Nephron progenitor cell (in vitro differentiated cells): ENCODE measurements around the gene SNRK.

Experiments used
- DNase-seq: peaks from one replicate; pipeline ENCODE4 v3.0.0; 2021
- H3K27ac Mint-ChIP-seq: 2 replicates; pipeline ENCODE4 v1.8.0; 2021; ENCODE audit warnings: mild to moderate bottlenecking, moderate library complexity, mixed read lengths
- H3K27me3 Mint-ChIP-seq: 2 replicates; pipeline ENCODE4 v1.8.0; 2021; ENCODE audit warnings: mild to moderate bottlenecking, low read depth, mixed read lengths; ENCODE audit not compliant: poor library complexity
- H3K36me3 Mint-ChIP-seq: 2 replicates; pipeline ENCODE4 v1.8.0; 2021; ENCODE audit warnings: low read depth, mixed read lengths
- H3K4me1 Mint-ChIP-seq: 2 replicates; pipeline ENCODE4 v1.8.0; 2021; ENCODE audit warnings: mixed read lengths
- H3K4me3 Mint-ChIP-seq: 2 replicates; pipeline ENCODE4 v1.8.0; 2021; ENCODE audit warnings: mild to moderate bottlenecking, moderate library complexity, mixed read lengths
- H3K9me3 Mint-ChIP-seq: 2 replicates; pipeline ENCODE4 v1.8.0; 2021; ENCODE audit warnings: mild to moderate bottlenecking, moderate library complexity, mixed read lengths
- CTCF ChIP-seq: fragments of 200-600 bp; sonication (generic); IDR thresholded peaks from 2 replicates; pipeline ENCODE4 v1.5.0; 2021; ENCODE audit warnings: antibody characterized with exemption

SNRK gene, protein sequence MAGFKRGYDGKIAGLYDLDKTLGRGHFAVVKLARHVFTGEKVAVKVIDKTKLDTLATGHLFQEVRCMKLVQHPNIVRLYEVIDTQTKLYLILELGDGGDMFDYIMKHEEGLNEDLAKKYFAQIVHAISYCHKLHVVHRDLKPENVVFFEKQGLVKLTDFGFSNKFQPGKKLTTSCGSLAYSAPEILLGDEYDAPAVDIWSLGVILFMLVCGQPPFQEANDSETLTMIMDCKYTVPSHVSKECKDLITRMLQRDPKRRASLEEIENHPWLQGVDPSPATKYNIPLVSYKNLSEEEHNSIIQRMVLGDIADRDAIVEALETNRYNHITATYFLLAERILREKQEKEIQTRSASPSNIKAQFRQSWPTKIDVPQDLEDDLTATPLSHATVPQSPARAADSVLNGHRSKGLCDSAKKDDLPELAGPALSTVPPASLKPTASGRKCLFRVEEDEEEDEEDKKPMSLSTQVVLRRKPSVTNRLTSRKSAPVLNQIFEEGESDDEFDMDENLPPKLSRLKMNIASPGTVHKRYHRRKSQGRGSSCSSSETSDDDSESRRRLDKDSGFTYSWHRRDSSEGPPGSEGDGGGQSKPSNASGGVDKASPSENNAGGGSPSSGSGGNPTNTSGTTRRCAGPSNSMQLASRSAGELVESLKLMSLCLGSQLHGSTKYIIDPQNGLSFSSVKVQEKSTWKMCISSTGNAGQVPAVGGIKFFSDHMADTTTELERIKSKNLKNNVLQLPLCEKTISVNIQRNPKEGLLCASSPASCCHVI

GRCh38 chr3:43286115-43286840 lies at the start of gene SNRK:
Gene SNRK (plus strand): TSS chr3:43286540. CDS start chr3:43303204, 16,664 bp downstream.
- Mint-ChIP-seq H3K27ac (peak within 1 kb of the TSS; percentile 70), H3K9me3 (no peaks in the 10 kb centered on the region), H3K36me3 (no peaks in the 10 kb centered on the region), H3K4me3 (peak within 1 kb of the TSS; percentile 95), H3K4me1 (peaks cover 44% of the 10 kb centered on the region), H3K27me3 (peaks cover 50% of the 10 kb centered on the region)
- TF ChIP-seq CTCF: peak; percentile 14
- peak; percentile 97 for DNase-seq

DNA sequence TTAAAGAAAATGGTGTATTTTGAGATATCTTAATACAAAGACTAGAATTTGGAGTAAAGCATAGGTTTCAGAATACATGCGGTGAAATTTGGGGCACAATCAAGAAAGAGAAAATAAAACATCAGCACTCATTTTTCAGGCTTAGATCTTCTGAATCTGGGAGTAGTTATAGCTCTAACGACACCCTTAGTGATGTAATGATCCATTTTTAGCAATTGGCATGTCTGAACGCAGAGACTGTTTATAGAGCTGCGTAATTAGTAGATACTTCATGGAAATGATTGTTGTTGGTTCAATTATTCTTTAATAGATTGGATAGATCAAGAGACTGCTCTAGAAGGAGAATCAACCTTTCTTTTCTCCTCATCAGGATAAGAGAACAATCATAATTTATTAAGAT lies 47.5 kb upstream of the SNRK start:
- Mint-ChIP-seq H3K4me3 (no peak overlapping the region), H3K4me1 (no peaks in the 10 kb centered on the region), H3K36me3 (no peaks in the 10 kb centered on the region), H3K9me3 (peaks cover 14% of the 10 kb centered on the region), H3K27ac (no peak overlapping the region), H3K27me3 (peaks cover 20% of the 10 kb centered on the region)
- no peak for DNase-seq
- TF ChIP-seq CTCF: no peak

GRCh38 chr3:43239755-43240154 lies 46.6 kb upstream of the SNRK start:
- Mint-ChIP-seq H3K4me3 (no peak overlapping the region), H3K4me1 (no peaks in the 10 kb centered on the region), H3K27me3 (peaks cover 18% of the 10 kb centered on the region)

GRCh38 chr3:43243590-43244587 lies 42.5 kb upstream of the SNRK start:
- H3K4me3 Mint-ChIP-seq: no peak overlapping the region
- H3K4me1 Mint-ChIP-seq: no peaks in the 10 kb centered on the region
- no peak overlapping the region for H3K27ac Mint-ChIP-seq
- H3K36me3 Mint-ChIP-seq: no peaks in the 10 kb centered on the region
- H3K9me3 Mint-ChIP-seq: peaks cover 14% of the 10 kb centered on the region
- peaks cover 6% of the 10 kb centered on the region for H3K27me3 Mint-ChIP-seq
- DNase-seq: no peak
- no peak for TF ChIP-seq CTCF

More at GRCh38 chr3:43239755-43240154, 46.6 kb upstream of the SNRK start:
- Mint-ChIP-seq H3K36me3 (no peaks in the 10 kb centered on the region), H3K27ac (no peak overlapping the region), H3K9me3 (peaks cover 14% of the 10 kb centered on the region)
- no peak for DNase-seq
- no peak for TF ChIP-seq CTCF

- Mint-ChIP-seq H3K4me3 (no peak overlapping the region), H3K27ac (no peak overlapping the region), H3K36me3 (no peaks in the 10 kb centered on the region), H3K27me3 (peaks cover 9% of the 10 kb centered on the region), H3K9me3 (peaks cover 14% of the 10 kb centered on the region), H3K4me1 (no peaks in the 10 kb centered on the region)
- no peak for TF ChIP-seq CTCF
- DNase-seq: no peak
Observed at GRCh38 chr3:43244694-43245093, 41.6 kb upstream of the SNRK start.
